Neural progenitor cell (in vitro differentiated cells): ENCODE data around the gene ITGB3. TPM values are rescaled to one million over a fixed set of nuclear protein-coding genes. Genes with fewer than 3 reads are reported as not detected.

Experiments
- DNase-seq: peaks from one replicate; pipeline ENCODE4 v3.0.0-alpha.2; 2016; ENCODE audit warnings: low spot score
- H2AFZ ChIP-seq: fragments of 200-600 bp; sonication (generic); replicated peaks from 2 replicates; pipeline ENCODE4 v1.6.1; 2016; ENCODE audit warnings: antibody characterized with exemption
- H3F3A ChIP-seq: fragments of 200-600 bp; sonication (generic); 2 replicates; pipeline ENCODE4 v1.6.1; 2016; ENCODE audit warnings: antibody characterized with exemption, low read depth
- H3K27ac ChIP-seq: fragments of 200-600 bp; sonication (generic); 2 replicates; pipeline ENCODE4 v1.5.1; 2016; ENCODE audit warnings: mild to moderate bottlenecking
- H3K27me3 ChIP-seq: fragments of 200-600 bp; sonication (generic); 2 replicates; pipeline ENCODE4 v1.6.1; 2016; ENCODE audit warnings: mild to moderate bottlenecking, moderate library complexity
- H3K36me3 ChIP-seq: fragments of 200-600 bp; sonication (generic); 2 replicates; pipeline ENCODE4 v1.5.1; 2016
- H3K4me1 ChIP-seq: fragments of 200-600 bp; sonication (generic); 2 replicates; pipeline ENCODE4 v1.6.1; 2016; ENCODE audit warnings: mixed run types
- H3K4me2 ChIP-seq: fragments of 200-600 bp; sonication (generic); 2 replicates; pipeline ENCODE4 v1.6.1; 2016
- H3K4me3 ChIP-seq: fragments of 200-600 bp; sonication (generic); 2 replicates; pipeline ENCODE4 v1.5.1; 2016
- H3K79me2 ChIP-seq: fragments of 200-600 bp; sonication (generic); 2 replicates; pipeline ENCODE4 v1.6.1; 2016; ENCODE audit warnings: low read depth
- H3K9ac ChIP-seq: fragments of 200-600 bp; sonication (generic); 2 replicates; pipeline ENCODE4 v1.6.1; 2016
- H3K9me3 ChIP-seq: fragments of 200-600 bp; sonication (generic); 2 replicates; pipeline ENCODE4 v1.5.1; 2016; ENCODE audit warnings: low read depth
- H4K20me1 ChIP-seq: fragments of 200-600 bp; sonication (generic); 2 replicates; pipeline ENCODE4 v1.6.1; 2016; ENCODE audit warnings: low read depth
- H3K27ac Mint-ChIP-seq: 3 replicates; pipeline ENCODE4 v1.8.0; 2021; ENCODE audit warnings: mixed read lengths
- H3K27me3 Mint-ChIP-seq: 2 replicates; pipeline ENCODE4 v1.8.0; 2022; ENCODE audit warnings: low read depth, mild to moderate bottlenecking, inconsistent platforms, moderate library complexity, mixed read lengths; ENCODE audit not compliant: insufficient read depth
- H3K36me3 Mint-ChIP-seq: 3 replicates; pipeline ENCODE4 v1.8.0; 2021; ENCODE audit warnings: mixed read lengths
- H3K4me1 Mint-ChIP-seq: 3 replicates; pipeline ENCODE4 v1.8.0; 2021; ENCODE audit warnings: mixed read lengths
- H3K4me3 Mint-ChIP-seq: 3 replicates; pipeline ENCODE4 v1.8.0; 2021; ENCODE audit warnings: mild to moderate bottlenecking, moderate library complexity, mixed read lengths
- H3K9me3 Mint-ChIP-seq: 3 replicates; pipeline ENCODE4 v1.8.0; 2020; ENCODE audit warnings: mixed read lengths
- EZH2 ChIP-seq: fragments of 200-600 bp; sonication (generic); IDR thresholded peaks from 2 replicates; pipeline ENCODE4 v1.6.1; 2017; ENCODE audit warnings: antibody characterized with exemption, mild to moderate bottlenecking, moderate library complexity
- EZH2phosphoT487 ChIP-seq: fragments of 200-600 bp; sonication (generic); IDR thresholded peaks from 2 replicates; pipeline ENCODE4 v1.6.1; 2017; ENCODE audit warnings: antibody characterized with exemption
- total RNA-seq: library from RNA; depleted of rRNA; stranded (reverse); fragments of >200 nt; gene quantifications from 2 replicates; pipeline ENCODE4 v1.2.3, GENCODE V29; 2015; ENCODE audit warnings: low replicate concordance
- TF ChIP-seq, protein P1 (sequence below): fragments of 200-600 bp; sonication (generic); IDR thresholded peaks from 2 replicates; pipeline ENCODE4 v1.5.1; 2017; ENCODE audit warnings: antibody characterized with exemption, mild to moderate bottlenecking

Gene ITGB3
- total RNA-seq, 1 donor from 2014 or later: 0.47 TPM

GRCh38 chr17:47325176-47325575 is 71.5 kb downstream of the ITGB3 start:
- no peak overlapping the region for H3K4me2 ChIP-seq
- H3K9ac ChIP-seq: no peak overlapping the region
- peaks cover 8% of the 10 kb centered on the region for H3K9me3 ChIP-seq
- H3K4me3 Mint-ChIP-seq: no peak overlapping the region
- peaks cover 6% of the 10 kb centered on the region for H3K4me1 Mint-ChIP-seq
- peaks cover 5% of the 10 kb centered on the region for H3K36me3 Mint-ChIP-seq
- peaks cover 2% of the 10 kb centered on the region for H3K27me3 Mint-ChIP-seq
- H4K20me1 ChIP-seq: no peaks in the 10 kb centered on the region
- H3K79me2 ChIP-seq: no peaks in the 10 kb centered on the region
- no peak overlapping the region for H3K27ac Mint-ChIP-seq
- no peak for DNase-seq
- H3K27me3 ChIP-seq: peaks cover 21% of the 10 kb centered on the region
- TF ChIP-seq EZH2phosphoT487: no peak
- TF ChIP-seq, protein P1, sequence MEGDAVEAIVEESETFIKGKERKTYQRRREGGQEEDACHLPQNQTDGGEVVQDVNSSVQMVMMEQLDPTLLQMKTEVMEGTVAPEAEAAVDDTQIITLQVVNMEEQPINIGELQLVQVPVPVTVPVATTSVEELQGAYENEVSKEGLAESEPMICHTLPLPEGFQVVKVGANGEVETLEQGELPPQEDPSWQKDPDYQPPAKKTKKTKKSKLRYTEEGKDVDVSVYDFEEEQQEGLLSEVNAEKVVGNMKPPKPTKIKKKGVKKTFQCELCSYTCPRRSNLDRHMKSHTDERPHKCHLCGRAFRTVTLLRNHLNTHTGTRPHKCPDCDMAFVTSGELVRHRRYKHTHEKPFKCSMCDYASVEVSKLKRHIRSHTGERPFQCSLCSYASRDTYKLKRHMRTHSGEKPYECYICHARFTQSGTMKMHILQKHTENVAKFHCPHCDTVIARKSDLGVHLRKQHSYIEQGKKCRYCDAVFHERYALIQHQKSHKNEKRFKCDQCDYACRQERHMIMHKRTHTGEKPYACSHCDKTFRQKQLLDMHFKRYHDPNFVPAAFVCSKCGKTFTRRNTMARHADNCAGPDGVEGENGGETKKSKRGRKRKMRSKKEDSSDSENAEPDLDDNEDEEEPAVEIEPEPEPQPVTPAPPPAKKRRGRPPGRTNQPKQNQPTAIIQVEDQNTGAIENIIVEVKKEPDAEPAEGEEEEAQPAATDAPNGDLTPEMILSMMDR: no peak
- no peak for TF ChIP-seq EZH2
- no peak overlapping the region for H3K4me3 ChIP-seq
- H3F3A ChIP-seq: peaks cover 33% of the 10 kb centered on the region
- H3K9me3 Mint-ChIP-seq: peaks cover 22% of the 10 kb centered on the region
- H2AFZ ChIP-seq: no peak overlapping the region
- H3K36me3 ChIP-seq: no peaks in the 10 kb centered on the region
- no peak overlapping the region for H3K27ac ChIP-seq
- H3K4me1 ChIP-seq: no peaks in the 10 kb centered on the region

GRCh38 chr17:47330548-47330947 is 76.9 kb downstream of the ITGB3 start:
- H3K27me3 ChIP-seq: no peaks in the 10 kb centered on the region
- no peaks in the 10 kb centered on the region for H3K36me3 Mint-ChIP-seq
- H3K4me1 ChIP-seq: no peaks in the 10 kb centered on the region
- no peak overlapping the region for H3K4me3 Mint-ChIP-seq
- no peaks in the 10 kb centered on the region for H3K9me3 Mint-ChIP-seq
- TF ChIP-seq EZH2phosphoT487 (no peak), EZH2 (no peak)
- TF ChIP-seq, protein P1: no peak
- no peak overlapping the region for H3K4me2 ChIP-seq
- H2AFZ ChIP-seq: no peak overlapping the region
- H3K27ac ChIP-seq: no peak overlapping the region
- H3K4me3 ChIP-seq: no peak overlapping the region
- no peak overlapping the region for H3K9ac ChIP-seq
- H4K20me1 ChIP-seq: no peaks in the 10 kb centered on the region
- H3F3A ChIP-seq: peaks cover 8% of the 10 kb centered on the region
- H3K4me1 Mint-ChIP-seq: no peaks in the 10 kb centered on the region
- no peaks in the 10 kb centered on the region for H3K79me2 ChIP-seq
- DNase-seq: no peak
- H3K27ac Mint-ChIP-seq: no peak overlapping the region
- no peaks in the 10 kb centered on the region for H3K36me3 ChIP-seq
- no peaks in the 10 kb centered on the region for H3K9me3 ChIP-seq
- H3K27me3 Mint-ChIP-seq: no peaks in the 10 kb centered on the region

DNA sequence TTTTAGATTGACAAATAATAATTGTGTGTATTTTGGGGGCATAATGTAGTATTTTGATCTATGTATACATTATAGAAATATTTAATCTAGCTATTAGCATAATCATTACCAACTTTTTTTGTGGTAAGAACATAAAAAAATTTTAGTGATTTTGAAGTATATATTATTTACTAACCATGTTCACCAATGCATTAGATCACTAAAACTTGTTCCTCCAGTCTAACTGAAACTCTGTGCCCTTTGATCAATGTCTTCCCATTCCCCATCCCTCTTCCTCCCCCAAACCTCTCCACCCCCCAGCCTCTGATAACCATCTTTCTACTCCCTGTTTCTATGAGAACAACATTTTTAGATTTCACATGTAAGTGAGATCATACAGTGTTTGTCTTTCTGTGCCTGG is 78.7 kb downstream of the ITGB3 start:
- H3K4me3 ChIP-seq: no peak overlapping the region
- no peak overlapping the region for H3K27ac ChIP-seq
- Mint-ChIP-seq H3K4me3 (no peak overlapping the region), H3K27ac (no peak overlapping the region), H3K4me1 (no peaks in the 10 kb centered on the region), H3K36me3 (no peaks in the 10 kb centered on the region), H3K27me3 (no peaks in the 10 kb centered on the region), H3K9me3 (no peaks in the 10 kb centered on the region)
- no peaks in the 10 kb centered on the region for H3K36me3 ChIP-seq
- no peaks in the 10 kb centered on the region for H3K4me1 ChIP-seq
- H3K27me3 ChIP-seq: no peaks in the 10 kb centered on the region
- H4K20me1 ChIP-seq: no peaks in the 10 kb centered on the region
- H3K79me2 ChIP-seq: no peaks in the 10 kb centered on the region
- H3K4me2 ChIP-seq: no peak overlapping the region
- no peak overlapping the region for H3K9ac ChIP-seq
- TF ChIP-seq, protein P1: no peak
- TF ChIP-seq EZH2 (no peak), EZH2phosphoT487 (no peak)
- H2AFZ ChIP-seq: no peak overlapping the region
- H3K9me3 ChIP-seq: no peaks in the 10 kb centered on the region
- no peak for DNase-seq
- H3F3A ChIP-seq: peaks cover 8% of the 10 kb centered on the region
